GM23338 (cell line): ENCODE results near the gene RTEL1. TPM values are rescaled to one million over a fixed set of nuclear protein-coding genes. Genes with fewer than 3 reads are reported as not detected.
A peak's percentile ranks its signal among the peaks of the same experiment; 100 is the strongest.

Experiments
- ATAC-seq: fragments of 200-7000 bp; cut with Tn5 transposase; 3 replicates; pipeline ENCODE4 v1.9.1; 2020
- DNase-seq: peaks from one replicate; pipeline ENCODE4 v3.0.0-alpha.2; 2015; ENCODE audit warnings: low spot score
- H2AFZ ChIP-seq: fragments of 200-600 bp; sonication (generic); 2 replicates; pipeline ENCODE4 v1.8.0; 2016; ENCODE audit warnings: antibody characterized with exemption, mild to moderate bottlenecking, moderate library complexity
- H3F3A ChIP-seq: fragments of 200-600 bp; sonication (generic); replicated peaks from 2 replicates; pipeline ENCODE4 v1.8.0; 2017; ENCODE audit warnings: antibody characterized with exemption, mixed run types, low read depth
- H3K27ac ChIP-seq: fragments of 200-600 bp; sonication (generic); 2 replicates; pipeline ENCODE4 v1.6.1; 2016; ENCODE audit warnings: low read depth
- H3K27me3 ChIP-seq: fragments of 200-600 bp; sonication (generic); 2 replicates; pipeline ENCODE4 v1.8.0; 2016; ENCODE audit warnings: mild to moderate bottlenecking, mixed run types, moderate library complexity; ENCODE audit not compliant: insufficient read depth
- H3K36me3 ChIP-seq: fragments of 200-600 bp; sonication (generic); 2 replicates; pipeline ENCODE4 v1.8.0; 2016; ENCODE audit warnings: mild to moderate bottlenecking; ENCODE audit not compliant: insufficient read depth
- H3K4me1 ChIP-seq: fragments of 200-600 bp; sonication (generic); 2 replicates; pipeline ENCODE4 v1.8.0; 2016; ENCODE audit warnings: mild to moderate bottlenecking, moderate library complexity; ENCODE audit not compliant: insufficient read depth
- H3K4me2 ChIP-seq: fragments of 200-600 bp; sonication (generic); 2 replicates; pipeline ENCODE4 v1.7.1; 2017; ENCODE audit warnings: mixed run types
- H3K4me3 ChIP-seq: fragments of 200-600 bp; sonication (generic); 2 replicates; pipeline ENCODE4 v1.6.1; 2016; ENCODE audit warnings: mixed run types
- H3K79me2 ChIP-seq: fragments of 200-600 bp; sonication (generic); replicated peaks from 2 replicates; pipeline ENCODE4 v1.8.0; 2017; ENCODE audit warnings: mild to moderate bottlenecking; ENCODE audit not compliant: insufficient read depth
- H3K9me2 ChIP-seq: fragments of 200-600 bp; sonication (generic); 2 replicates; pipeline ENCODE4 v1.8.0; 2017; ENCODE audit not compliant: insufficient read depth
- H4K20me1 ChIP-seq: fragments of 200-600 bp; sonication (generic); replicated peaks from 2 replicates; pipeline ENCODE4 v1.8.0; 2017; ENCODE audit warnings: mild to moderate bottlenecking; ENCODE audit not compliant: insufficient read depth
- H3K27ac Mint-ChIP-seq: 2 replicates; pipeline ENCODE4 v1.8.0; 2020; ENCODE audit warnings: inconsistent platforms, mild to moderate bottlenecking, moderate library complexity, mixed read lengths
- H3K27me3 Mint-ChIP-seq: 3 replicates; pipeline ENCODE4 v1.8.0; 2022; ENCODE audit warnings: low read depth, mild to moderate bottlenecking, moderate library complexity, mixed read lengths, inconsistent platforms; ENCODE audit not compliant: insufficient read depth, poor library complexity
- H3K36me3 Mint-ChIP-seq: 3 replicates; pipeline ENCODE4 v1.8.0; 2021; ENCODE audit warnings: low read depth, mild to moderate bottlenecking, inconsistent platforms, moderate library complexity, mixed read lengths
- H3K4me1 Mint-ChIP-seq: 3 replicates; pipeline ENCODE4 v1.8.0; 2020; ENCODE audit warnings: mild to moderate bottlenecking, inconsistent platforms, mixed read lengths
- H3K4me3 Mint-ChIP-seq: 3 replicates; pipeline ENCODE4 v1.8.0; 2021; ENCODE audit warnings: moderate library complexity, mild to moderate bottlenecking, inconsistent platforms, mixed read lengths
- H3K9me3 Mint-ChIP-seq: 3 replicates; pipeline ENCODE4 v1.8.0; 2020; ENCODE audit warnings: moderate library complexity, mild to moderate bottlenecking, inconsistent platforms, mixed read lengths
- CREB1 ChIP-seq: fragments of 250-450 bp; sonication (Bioruptor Pico); IDR thresholded peaks from 2 replicates; pipeline ENCODE4 v1.5.0; 2020; ENCODE audit warnings: low read depth, mild to moderate bottlenecking, moderate library complexity
- CTCF ChIP-seq, 2 experiments: fragments of 200-600 bp in 1 of 2; sonication (generic) in 1 of 2; conservative IDR thresholded peaks; 2 replicates each; pipeline versions ENCODE4 v1.5.1 to v1.6.1; 2016 to 2017; ENCODE audit warnings: antibody characterized with exemption in 2 of 2, low read depth in 2 of 2, mild to moderate bottlenecking in 2 of 2, moderate library complexity in 1 of 2
- ETS1 ChIP-seq: IDR thresholded peaks from 2 replicates; pipeline ENCODE4 v1.6.1; 2016; ENCODE audit warnings: antibody characterized with exemption
- EZH2 ChIP-seq: fragments of 200-600 bp; sonication (generic); IDR thresholded peaks from one replicate; pipeline ENCODE4 v1.8.0; 2017; ENCODE audit warnings: antibody characterized with exemption, mild to moderate bottlenecking, low read depth; ENCODE audit not compliant: unreplicated experiment
- EZH2phosphoT487 ChIP-seq: fragments of 200-600 bp; sonication (generic); IDR thresholded peaks from one replicate; pipeline ENCODE4 v1.8.1; 2018; ENCODE audit warnings: antibody characterized with exemption; ENCODE audit not compliant: unreplicated experiment
- JUNB ChIP-seq: IDR thresholded peaks from one replicate; pipeline ENCODE4 v1.6.1; 2016; ENCODE audit warnings: antibody characterized with exemption; ENCODE audit not compliant: unreplicated experiment
- NANOG ChIP-seq: IDR thresholded peaks from 2 replicates; pipeline ENCODE4 v1.6.1; 2016; ENCODE audit warnings: antibody characterized with exemption, borderline replicate concordance
- POLR2AphosphoS5 ChIP-seq: IDR thresholded peaks from 2 replicates; pipeline ENCODE4 v1.6.1; 2016; ENCODE audit warnings: antibody characterized with exemption, low read depth
- REST ChIP-seq: IDR thresholded peaks from one replicate; pipeline ENCODE4 v1.6.1; 2018; ENCODE audit warnings: antibody characterized with exemption; ENCODE audit not compliant: unreplicated experiment
- STAT1 ChIP-seq: IDR thresholded peaks from one replicate; pipeline ENCODE4 v1.6.1; 2016; ENCODE audit warnings: antibody characterized with exemption; ENCODE audit not compliant: unreplicated experiment
- ZNF114 ChIP-seq: fragments of 250-450 bp; sonication (Bioruptor Pico); IDR thresholded peaks from 2 replicates; pipeline ENCODE4 v1.5.0; 2020; ENCODE audit warnings: mild to moderate bottlenecking, moderate library complexity
- ZNF331 ChIP-seq: fragments of 250-450 bp; sonication (Bioruptor Pico); IDR thresholded peaks from 2 replicates; pipeline ENCODE4 v1.5.0; 2020; ENCODE audit warnings: low read depth, mild to moderate bottlenecking, moderate library complexity
- polyA plus RNA-seq: library from polyadenylated mRNA; unstranded; fragments of >200 nt; fragmentation: Nextera tagmentation; extraction: Ambion mirVana; gene quantifications from 2 replicates; pipeline ENCODE4 v1.2.1, GENCODE V29; 2016
- total RNA-seq: library from RNA; depleted of rRNA; stranded (reverse); fragments of >200 nt; shearing (Covaris generic); gene quantifications from 2 replicates; pipeline ENCODE4 v1.2.3, GENCODE V29; 2014

The RTEL1 gene
- total and polyA plus RNA-seq, 2 experiments from 2014 or later = 14.2 to 34.5 TPM

GRCh38 chr20:63688228-63689045 is 30.3 kb downstream of the RTEL1 start:
- H3K36me3 ChIP-seq = no peaks in the 10 kb centered on the region
- ATAC-seq = no peak
- H3K79me2 ChIP-seq = no peaks in the 10 kb centered on the region
- Mint-ChIP-seq H3K4me3 (no peak overlapping the region), H3K4me1 (no peaks in the 10 kb centered on the region; the same call in 2 of the 3 replicates), H3K9me3 (peaks cover 8% of the 10 kb centered on the region; the same call in 1 of the 3 replicates), H3K36me3 (peaks cover 14% of the 10 kb centered on the region), H3K27me3 (peaks cover 19% of the 10 kb centered on the region), H3K27ac (no peak overlapping the region)
- H3K4me3 ChIP-seq = no peak overlapping the region
- H3K4me2 ChIP-seq = no peak overlapping the region
- no peaks in the 10 kb centered on the region for H3K4me1 ChIP-seq
- H2AFZ ChIP-seq = no peak overlapping the region
- no peaks in the 10 kb centered on the region for H3K27me3 ChIP-seq
- no peaks in the 10 kb centered on the region for H3F3A ChIP-seq
- TF ChIP-seq EZH2phosphoT487 = no peak
- TF ChIP-seq ETS1 = no peak
- no peak for TF ChIP-seq POLR2AphosphoS5
- TF ChIP-seq ZNF114 (CRISPR knock-in tag) = no peak
- TF ChIP-seq JUNB = no peak
- TF ChIP-seq NANOG = no peak
- TF ChIP-seq ZNF331 (CRISPR knock-in tag) = no peak
- DNase-seq = no peak
- H3K9me2 ChIP-seq = no peaks in the 10 kb centered on the region
- no peaks in the 10 kb centered on the region for H4K20me1 ChIP-seq
- no peak overlapping the region for H3K27ac ChIP-seq

- no peak overlapping the region for H2AFZ ChIP-seq
- no peak for DNase-seq
Observed at GRCh38 chr20:63689046-63690002, 31.2 kb downstream of the RTEL1 start.

More at GRCh38 chr20:63689046-63690002, 31.2 kb downstream of the RTEL1 start:
- TF ChIP-seq ZNF331 (CRISPR knock-in tag) (no peak), REST (no peak), EZH2 (no peak), ZNF114 (CRISPR knock-in tag) (no peak), JUNB (no peak), CTCF (conservative IDR thresholded peaks at IDR 0.05; ENCODE audit: low read depth in 2 of 2) (peak in 1 of 2 experiments; percentile 22; a peak in 2 of 4 replicates), STAT1 (no peak), CREB1 (no peak)
- Mint-ChIP-seq H3K27ac (no peak overlapping the region), H3K27me3 (peaks cover 25% of the 10 kb centered on the region), H3K4me3 (no peak overlapping the region), H3K36me3 (peaks cover 22% of the 10 kb centered on the region), H3K9me3 (peaks cover 14% of the 10 kb centered on the region; the same call in 2 of the 3 replicates), H3K4me1 (no peaks in the 10 kb centered on the region; the same call in 2 of the 3 replicates)
- Histone ChIP-seq H3K4me3 (no peak overlapping the region), H3K36me3 (no peaks in the 10 kb centered on the region), H3K79me2 (no peaks in the 10 kb centered on the region), H3K27ac (no peak overlapping the region), H3K9me2 (no peaks in the 10 kb centered on the region), H4K20me1 (no peaks in the 10 kb centered on the region), H3K4me2 (no peak overlapping the region), H3K4me1 (no peaks in the 10 kb centered on the region), H3F3A (no peaks in the 10 kb centered on the region), H3K27me3 (no peaks in the 10 kb centered on the region)
- no peak for ATAC-seq
